Head of caudate nucleus (tissue), 42 donors: Measurements from ENCODE around the gene SDCBP2.

Source experiments
- DNase-seq, 42 donors: peaks; one replicate each; pipeline versions ENCODE4 v3.0.0 to v3.0.0-alpha.2; 2020 to 2021; ENCODE audit warnings: mixed read lengths in 7 of 42
- intact Hi-C: fragments of 100-400 bp; cut with DNase I; formaldehyde crosslinking; loops from one replicate; pipeline ENCODE4 v1.15.0; 2022

SDCBP2 gene

GRCh38 chr20:1287787-1288569, 41.0 kb downstream of the SDCBP2 start:
- intact Hi-C loops = no loop called here
- peak in 1 of 42 donors; percentile 14 for DNase-seq

- intact Hi-C loops = no loop called here
- no peak for DNase-seq
Observed at GRCh38 chr20:1287306-1287705, 41.6 kb downstream of the SDCBP2 start.

- intact Hi-C loops = no loop called here
- peak in 3 of 42 donors; percentile 5 to 38 (median 20) for DNase-seq
Observed at GRCh38 chr20:1286267-1287024, 42.5 kb downstream of the SDCBP2 start.

- DNase-seq = peak in 9 of 42 donors; percentile 3 to 29 (median 16)
- intact Hi-C loops = no loop called here
Observed at GRCh38 chr20:1283522-1284510, 45.1 kb downstream of the SDCBP2 start.

- intact Hi-C loops = no loop called here
- DNase-seq = peak in 11 of 42 donors; percentile 4 to 29 (median 10)
Observed at GRCh38 chr20:1282966-1283365, 46.0 kb downstream of the SDCBP2 start.

- intact Hi-C loops = no loop called here
- DNase-seq = peak in 14 of 42 donors; percentile 5 to 55 (median 27)
Observed at GRCh38 chr20:1281279-1282057, 47.5 kb downstream of the SDCBP2 start.

GRCh38 chr20:1280195-1281102, 48.5 kb downstream of the SDCBP2 start:
- intact Hi-C loops = no loop called here
- DNase-seq = peak in 10 of 42 donors; percentile 0 to 34 (median 12)

- intact Hi-C loops = no loop called here
- DNase-seq = peak in 1 of 42 donors; percentile 0
Observed at GRCh38 chr20:1278993-1279392, 49.9 kb downstream of the SDCBP2 start.

- peak in 4 of 42 donors; percentile 5 to 19 (median 12) for DNase-seq
- intact Hi-C loops = no loop called here
Observed at GRCh38 chr20:1277529-1278322, 51.2 kb downstream of the SDCBP2 start.

GRCh38 chr20:1275919-1276318, 53.0 kb downstream of the SDCBP2 start:
- intact Hi-C loops = no loop called here
- DNase-seq = peak in 2 of 42 donors; percentile 23 to 39

- peak in 11 of 42 donors; percentile 26 to 69 (median 47) for DNase-seq
- intact Hi-C loops = no loop called here
Observed at GRCh38 chr20:1274485-1275311, 54.2 kb downstream of the SDCBP2 start.

GRCh38 chr20:1273366-1273765, 55.6 kb downstream of the SDCBP2 start:
- DNase-seq = peak in 1 of 42 donors; percentile 27
- intact Hi-C loops = no loop called here

- intact Hi-C loops = no loop called here
- peak in 13 of 42 donors; percentile 32 to 65 (median 45) for DNase-seq
Observed at GRCh38 chr20:1272368-1273100, 56.4 kb downstream of the SDCBP2 start.

GRCh38 chr20:1269850-1270249, 59.1 kb downstream of the SDCBP2 start:
- intact Hi-C loops = no loop called here
- no peak for DNase-seq

- intact Hi-C loops = no loop called here
- DNase-seq = no peak
Observed at GRCh38 chr20:1269235-1269634, 59.7 kb downstream of the SDCBP2 start.
